K562 (cell line): ENCODE results near the gene ANO9. TPM values are rescaled to one million over a fixed set of nuclear protein-coding genes. Genes with fewer than 3 reads are reported as not detected.

ENCODE experiments used
- ATAC-seq: fragments of 200-7000 bp; cut with Tn5 transposase; 3 replicates; pipeline ENCODE4 v1.9.1; 2020; ENCODE audit warnings: moderate library complexity
- BruUV-seq: library from RNA; stranded (reverse); fragments of 400-500 nt; replicated peaks from 2 replicates; lab custom pipeline; 2021; lab: Mats Ljungman, UMichigan
- CTCF ChIA-PET: fragments of 300-600 bp; formaldehyde crosslinking; extraction: SDS; loops from one replicate; lab custom pipeline; 2021; ENCODE audit warnings: low intra/inter-chr PET ratio; lab: Yijun Ruan, JAX
- POLR2A ChIA-PET: fragments of 300-600, 350-650 bp; sonication (Branson Sonifier 250); formaldehyde crosslinking; extraction: SDS; loops from one replicate; lab custom pipeline; 2021; ENCODE audit warnings: antibody characterized with exemption, inconsistent platforms; lab: Yijun Ruan, JAX
- DNase-seq, 4 experiments: peaks; one replicate each; pipeline versions ENCODE4 v3.0.0 to v3.0.0-alpha.2; 2011 to 2018; ENCODE audit warnings: low spot score in 3 of 4, mixed read lengths in 3 of 4; ENCODE audit errors: extremely low read depth in 1 of 4
- FAIRE-seq: peaks from 2 replicates; lab custom pipeline; 2011; peaks lifted over from hg19 to GRCh38; lab: Jason Lieb, UNC
- H2AFZ ChIP-seq: 2 replicates; pipeline ENCODE4 v1.6.0; 2011; ENCODE audit warnings: low read depth, low read length, control low read depth, inconsistent platforms
- H3K27ac ChIP-seq: fragments of 200-600 bp; 3 replicates; pipeline ENCODE4 v1.8.0; 2011; ENCODE audit warnings: low read depth, mild to moderate bottlenecking, control low read depth, inconsistent platforms, low read length, moderate library complexity, mixed read lengths; ENCODE audit errors: extremely low read depth
- H3K27me3 ChIP-seq, 2 experiments: fragments of 300-600 bp in 1 of 2; 2 replicates in 1 of 2; 3 replicates in 1 of 2; pipeline versions ENCODE4 v1.6.0 to v1.8.0; 2011; ENCODE audit warnings: inconsistent platforms in 2 of 2, low read length in 2 of 2, mild to moderate bottlenecking in 1 of 2, mixed read lengths in 1 of 2, moderate library complexity in 1 of 2; ENCODE audit not compliant: control insufficient read depth in 2 of 2, insufficient read depth in 2 of 2
- H3K36me3 ChIP-seq: fragments of 300-600 bp; 3 replicates; pipeline ENCODE4 v1.8.0; 2011; ENCODE audit warnings: mild to moderate bottlenecking, low read length, inconsistent platforms; ENCODE audit not compliant: control insufficient read depth, insufficient read depth
- H3K4me1 ChIP-seq, 2 experiments: fragments of 200-600 bp in 1 of 2; replicated peaks in 1 of 2; 2 replicates in 1 of 2; 3 replicates in 1 of 2; pipeline versions ENCODE4 v1.5.1 to v1.8.0; 2011; ENCODE audit warnings: inconsistent platforms in 2 of 2, low read length in 2 of 2, mild to moderate bottlenecking in 1 of 2, mixed read lengths in 1 of 2, moderate library complexity in 1 of 2; ENCODE audit not compliant: control insufficient read depth in 2 of 2, insufficient read depth in 2 of 2
- H3K4me2 ChIP-seq: 2 replicates; pipeline ENCODE4 v1.6.1; 2011; ENCODE audit warnings: low read length, control low read depth, inconsistent platforms, mixed read lengths; ENCODE audit not compliant: insufficient read depth
- H3K4me3 ChIP-seq: fragments of 200-600 bp; sonication (generic), shearing (Covaris generic); 2 replicates; pipeline ENCODE4 v1.5.1; 2016; ENCODE audit warnings: control low read depth, inconsistent platforms
- H3K79me2 ChIP-seq: fragments of 200-600 bp; 3 replicates; pipeline ENCODE4 v1.8.0; 2011; ENCODE audit warnings: low read length, inconsistent platforms; ENCODE audit not compliant: control insufficient read depth, insufficient read depth
- H3K9ac ChIP-seq, 2 experiments: 2 replicates each; pipeline versions ENCODE4 v1.6.0 to v1.6.1; 2011; ENCODE audit warnings: low read depth in 2 of 2, low read length in 2 of 2, control low read depth in 1 of 2, inconsistent platforms in 1 of 2, mild to moderate bottlenecking in 1 of 2, mixed read lengths in 1 of 2; ENCODE audit not compliant: insufficient read depth in 1 of 2
- H3K9me1 ChIP-seq: one replicate; pipeline ENCODE4 v1.6.0; 2011; ENCODE audit warnings: inconsistent platforms, mild to moderate bottlenecking, low read length, moderate library complexity; ENCODE audit not compliant: control insufficient read depth, insufficient read depth
- H3K9me3 ChIP-seq: replicated peaks from 2 replicates; pipeline ENCODE4 v1.5.1; 2011; ENCODE audit warnings: low read depth, low read length, inconsistent platforms; ENCODE audit not compliant: control insufficient read depth, insufficient read depth
- H4K20me1 ChIP-seq: replicated peaks from 2 replicates; pipeline ENCODE4 v1.6.1; 2011; ENCODE audit warnings: low read length, inconsistent platforms, mixed read lengths; ENCODE audit not compliant: control insufficient read depth, insufficient read depth
- FOXJ2 ChIP-seq: fragments of 200-800 bp; sonication (Bioruptor generic); IDR thresholded peaks from 2 replicates; pipeline ENCODE4 v1.6.1; 2016; ENCODE audit warnings: missing genetic modification characterization, missing compliant biosample characterization
- NFE2 ChIP-seq: IDR thresholded peaks from 2 replicates; pipeline ENCODE4 v1.6.1; 2014; ENCODE audit warnings: antibody characterized with exemption, low read depth
- OTX1 ChIP-seq: fragments of 450-650 bp; formaldehyde crosslinking; IDR thresholded peaks from 2 replicates; pipeline ENCODE4 v1.4.0; 2022; ENCODE audit warnings: mild to moderate bottlenecking
- WGBS: fragments of 100-300 bp; shearing (Covaris generic); methylation state at CpG from one replicate; pipeline ENCODE4 v1.1.6; 2016; ENCODE audit warnings: low coverage, mixed read lengths; ENCODE audit not compliant: insufficient coverage; ENCODE audit errors: missing lambda C conversion rate; 5-methylcytosine and 5-hydroxymethylcytosine counted together
- in situ Hi-C: fragments of 300-500 bp; cut with MboI; formaldehyde crosslinking; loops from 4 replicates; pipeline ENCODE4 v1.15.0; 2018; ENCODE audit warnings: inconsistent platforms, mixed read lengths
- intact Hi-C: fragments of 100-400 bp; cut with micrococcal nuclease; formaldehyde crosslinking; loops from 2 replicates; pipeline ENCODE4 v1.14.2; 2022
- polyA plus RNA-seq, 8 experiments: library from polyadenylated mRNA; depleted of rRNA in 4 of 8; stranded (reverse) in 5 of 8; unstranded in 3 of 8; fragments of >200 nt; fragmentation: Nextera tagmentation in 2 of 8; fragmentation: Illumina TruSeq in 1 of 8; extraction: Ambion mirVana in 2 of 8; extraction: Trizol in 1 of 8; gene quantifications; 2 replicates each; pipeline versions ENCODE4 v1.2.1 to v1.2.3, GENCODE V29; 2011 to 2014; ENCODE audit warnings: inconsistent platforms in 1 of 8, missing spikeins in 1 of 8
- total RNA-seq, 7 experiments: library from RNA; depleted of rRNA in 6 of 7; stranded (reverse); fragments of >200 nt in 6 of 7; fragmentation: Illumina TruSeq in 2 of 7; extraction: Trizol in 2 of 7; gene quantifications; 2 replicates each; pipeline versions ENCODE4 v1.2.1 to v1.2.3, GENCODE V29; 2011 to 2021; ENCODE audit warnings: low replicate concordance in 1 of 7
- TF ChIP-seq, protein P1 (sequence below), 2 experiments: fragments of 450-650 bp; formaldehyde crosslinking in 1 of 2; IDR thresholded peaks; 2 replicates each; pipeline versions ENCODE4 v1.4.0 to v1.6.1; 2014 to 2020; ENCODE audit warnings: mild to moderate bottlenecking in 2 of 2, borderline replicate concordance in 1 of 2, low read depth in 1 of 2

ANO9 gene
- total and polyA plus RNA-seq, 9 of the 15 experiments (the other 6 are each of a cell fraction or from before 2014, with no cell fraction given): 0.20 to 14.5 (median 4.5) TPM

DNA sequence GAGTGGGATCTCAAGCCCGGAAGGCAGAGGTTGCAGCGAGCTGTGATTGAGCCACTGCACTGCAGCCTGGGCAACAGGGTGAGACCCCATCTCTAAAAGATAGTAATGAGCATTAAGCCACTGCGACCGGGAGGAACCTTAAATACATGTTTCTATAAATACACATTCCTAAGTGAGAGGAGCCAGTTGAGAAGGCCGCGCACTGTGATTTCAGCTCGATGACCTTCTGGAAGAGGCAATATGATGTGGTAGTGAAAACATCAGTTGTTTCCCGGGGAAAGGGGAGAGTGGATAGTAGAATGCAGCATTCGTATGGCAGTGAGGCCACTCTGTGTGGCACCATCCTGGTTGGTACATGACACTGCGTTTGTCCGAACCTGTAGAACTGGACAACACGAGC, 26.2 kb upstream of the ANO9 start:
- Histone ChIP-seq H3K79me2 (peaks cover 31% of the 10 kb centered on the region), H3K9ac (peak overlapping the region in 1 of 2 experiments; percentile 36; a peak in 1 of 4 replicates), H3K36me3 (peaks cover 24% of the 10 kb centered on the region), H3K9me3 (no peaks in the 10 kb centered on the region), H3K4me2 (no peak overlapping the region), H3K27me3 (no peaks in the 10 kb centered on the region), H2AFZ (no peak overlapping the region), H3K9me1 (no peaks in the 10 kb centered on the region), H3K4me1 (peaks cover 0 to 35% of the 10 kb centered on the region in 2 experiments; a peak in 3 of 5 replicates), H4K20me1 (no peaks in the 10 kb centered on the region), H3K27ac (no peak overlapping the region), H3K4me3 (no peak overlapping the region)
- BruUV-seq: no TSS peak
- FAIRE-seq (no peak), DNase-seq (no peak), ATAC-seq (no peak)
- intact Hi-C loops: no loop called here
- TF ChIP-seq, protein P1, sequence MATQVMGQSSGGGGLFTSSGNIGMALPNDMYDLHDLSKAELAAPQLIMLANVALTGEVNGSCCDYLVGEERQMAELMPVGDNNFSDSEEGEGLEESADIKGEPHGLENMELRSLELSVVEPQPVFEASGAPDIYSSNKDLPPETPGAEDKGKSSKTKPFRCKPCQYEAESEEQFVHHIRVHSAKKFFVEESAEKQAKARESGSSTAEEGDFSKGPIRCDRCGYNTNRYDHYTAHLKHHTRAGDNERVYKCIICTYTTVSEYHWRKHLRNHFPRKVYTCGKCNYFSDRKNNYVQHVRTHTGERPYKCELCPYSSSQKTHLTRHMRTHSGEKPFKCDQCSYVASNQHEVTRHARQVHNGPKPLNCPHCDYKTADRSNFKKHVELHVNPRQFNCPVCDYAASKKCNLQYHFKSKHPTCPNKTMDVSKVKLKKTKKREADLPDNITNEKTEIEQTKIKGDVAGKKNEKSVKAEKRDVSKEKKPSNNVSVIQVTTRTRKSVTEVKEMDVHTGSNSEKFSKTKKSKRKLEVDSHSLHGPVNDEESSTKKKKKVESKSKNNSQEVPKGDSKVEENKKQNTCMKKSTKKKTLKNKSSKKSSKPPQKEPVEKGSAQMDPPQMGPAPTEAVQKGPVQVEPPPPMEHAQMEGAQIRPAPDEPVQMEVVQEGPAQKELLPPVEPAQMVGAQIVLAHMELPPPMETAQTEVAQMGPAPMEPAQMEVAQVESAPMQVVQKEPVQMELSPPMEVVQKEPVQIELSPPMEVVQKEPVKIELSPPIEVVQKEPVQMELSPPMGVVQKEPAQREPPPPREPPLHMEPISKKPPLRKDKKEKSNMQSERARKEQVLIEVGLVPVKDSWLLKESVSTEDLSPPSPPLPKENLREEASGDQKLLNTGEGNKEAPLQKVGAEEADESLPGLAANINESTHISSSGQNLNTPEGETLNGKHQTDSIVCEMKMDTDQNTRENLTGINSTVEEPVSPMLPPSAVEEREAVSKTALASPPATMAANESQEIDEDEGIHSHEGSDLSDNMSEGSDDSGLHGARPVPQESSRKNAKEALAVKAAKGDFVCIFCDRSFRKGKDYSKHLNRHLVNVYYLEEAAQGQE (IDR thresholded peaks at IDR 0.05; ENCODE audit: borderline replicate concordance): no peak
- TF ChIP-seq, protein P1 (CRISPR knock-in tag; IDR thresholded peaks at IDR 0.05; ENCODE audit: low read depth): no peak
- TF ChIP-seq NFE2: no peak
- no peak for TF ChIP-seq FOXJ2 (tag)
- no peak for TF ChIP-seq OTX1 (CRISPR knock-in tag)
- ChIA-PET POLR2A (no interaction called here), CTCF (no interaction called here)
- 80% methylated on average over 11 of the region's 12 CpGs for WGBS
- in situ Hi-C loops: no loop called here
